NCI-H345 (cell line): ENCODE results near the gene TNKS2.
"Not testable (repeated sequence)": the region's sequence is repeated elsewhere in the genome, so short reads cannot be mapped to it uniquely, and the experiment has no call there.

Experiments used
- DNase-seq: peaks from one replicate; lab custom pipeline; 2025; lab: John Stamatoyannopoulos, UW

The TNKS2 gene

GRCh38 chr10:91797874-91798648, at the start of gene TNKS2:
TSS of gene TNKS2 (plus strand) at chr10:91798426. CDS start at chr10:91798691, 265 bp downstream.
- peak; percentile 91 for DNase-seq

DNA sequence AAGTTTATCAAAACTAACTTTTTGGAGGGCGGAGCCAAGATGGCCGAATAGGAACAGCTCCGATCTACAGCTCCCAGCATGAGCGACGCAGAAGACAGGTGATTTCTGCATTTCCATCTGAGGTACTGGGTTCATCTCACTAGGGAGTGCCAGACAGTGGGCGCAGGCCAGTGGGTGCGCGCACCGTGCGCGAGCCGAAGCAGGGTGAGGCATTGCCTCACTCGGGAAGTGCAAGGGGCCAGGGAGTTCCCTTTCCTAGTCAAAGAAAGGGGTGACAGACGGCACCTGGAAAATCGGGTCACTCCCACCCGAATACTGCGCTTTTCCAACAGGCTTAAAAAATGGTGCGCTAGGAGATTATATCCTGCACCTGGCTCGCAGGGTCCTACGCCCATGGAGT, 48.6 kb upstream of the TNKS2 start:
- DNase-seq: not testable (repeated sequence)

DNA sequence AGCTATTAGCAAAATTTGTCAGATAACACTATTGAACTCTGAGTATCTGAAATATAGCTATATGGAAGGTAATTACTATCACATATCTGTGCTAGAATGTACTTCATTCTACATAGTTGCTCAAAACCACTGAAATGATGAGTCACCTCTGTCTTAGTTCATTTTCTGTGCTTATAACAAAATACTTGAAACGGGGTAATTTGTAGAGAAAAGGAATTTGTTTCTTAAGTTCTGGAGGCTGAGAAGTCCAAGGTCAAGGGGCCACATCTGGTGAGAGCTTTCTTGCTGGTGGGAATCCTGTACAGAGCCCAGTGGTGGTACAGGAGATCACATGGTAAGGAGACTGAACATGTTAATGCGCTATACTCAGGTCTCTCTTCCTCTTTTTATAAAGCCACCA, 41.9 kb upstream of the TNKS2 start:
- no peak for DNase-seq

DNA sequence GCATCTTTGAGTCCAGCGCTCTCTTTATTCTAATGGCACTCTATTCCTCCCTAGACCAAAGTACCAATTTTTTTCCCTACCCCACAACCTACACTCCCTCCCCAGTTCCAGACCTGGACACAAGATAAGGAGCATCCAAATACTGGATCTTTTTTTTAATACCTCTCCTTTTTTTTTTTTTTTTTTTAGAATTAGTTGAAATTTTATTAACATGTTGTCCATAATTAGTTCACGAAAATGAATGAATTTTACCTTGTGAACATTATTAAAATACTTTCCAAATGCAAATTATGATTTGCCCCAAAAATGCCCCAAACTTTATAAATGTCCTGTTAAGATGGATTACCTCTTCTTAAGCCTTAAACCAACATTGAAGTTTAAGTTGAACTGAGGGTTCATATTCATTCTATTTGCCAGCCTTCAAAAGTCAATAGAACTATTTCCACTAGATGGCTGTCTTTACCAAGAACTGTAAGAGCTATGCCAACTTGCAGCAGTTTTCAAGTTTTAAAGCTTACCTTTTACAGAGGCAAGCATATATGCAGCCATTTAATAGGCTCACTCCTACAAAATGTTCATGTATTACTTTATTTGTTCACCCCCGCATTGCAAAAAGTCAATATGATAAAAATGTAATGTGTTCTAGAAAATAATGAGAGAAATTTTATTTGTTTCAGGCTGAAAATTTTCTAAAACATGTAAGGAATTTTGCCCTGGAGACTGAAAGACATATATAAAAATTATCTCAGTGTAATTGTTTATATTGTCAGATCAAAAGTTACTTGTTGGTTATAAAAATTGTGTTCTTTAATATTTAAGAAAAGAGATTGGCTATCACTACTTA, 39.7 kb upstream of the TNKS2 start:
- DNase-seq: peak; percentile 26

DNA sequence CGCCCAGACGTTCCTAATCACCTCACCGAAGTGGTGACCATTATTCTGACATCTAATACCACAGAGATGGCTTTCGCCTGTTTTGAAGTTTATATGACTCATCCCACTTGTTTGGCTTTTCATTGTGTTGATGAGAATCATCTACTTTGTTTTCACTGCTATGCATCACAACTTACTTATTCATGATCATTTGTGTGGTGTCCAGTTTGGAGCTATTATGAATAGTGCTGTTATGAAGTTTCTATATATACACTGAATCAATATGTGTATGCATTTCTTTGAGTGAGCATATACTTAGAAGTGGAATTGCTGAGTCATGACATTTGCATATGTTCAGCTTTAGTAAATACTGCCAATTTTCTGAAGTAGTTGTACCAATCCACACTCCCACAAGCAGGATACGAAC, 38.6 kb upstream of the TNKS2 start:
- no peak for DNase-seq

- no peak for DNase-seq
Observed at GRCh38 chr10:91761721-91762120, 36.5 kb upstream of the TNKS2 start.

DNA sequence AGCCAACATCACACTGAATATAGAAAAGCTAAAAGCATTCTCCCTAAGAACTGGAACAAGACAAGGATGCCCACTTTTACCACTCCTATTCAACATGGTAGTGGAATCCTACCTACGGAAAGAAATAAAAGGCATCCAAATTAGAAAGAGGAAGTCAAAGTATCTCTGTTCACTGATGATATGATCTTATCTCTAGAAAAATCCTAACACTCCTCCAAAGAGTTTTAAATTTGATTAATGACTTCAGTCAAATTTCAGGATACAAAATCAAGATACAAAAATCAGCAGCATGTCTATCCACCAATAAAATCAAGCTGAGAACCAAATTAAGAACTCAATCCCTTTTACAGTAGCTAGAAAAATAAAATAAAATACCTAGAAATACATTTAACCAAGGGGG, 35.3 kb upstream of the TNKS2 start:
- DNase-seq: no peak

GRCh38 chr10:91766676-91767075, 31.6 kb upstream of the TNKS2 start:
- DNase-seq: no peak

DNA sequence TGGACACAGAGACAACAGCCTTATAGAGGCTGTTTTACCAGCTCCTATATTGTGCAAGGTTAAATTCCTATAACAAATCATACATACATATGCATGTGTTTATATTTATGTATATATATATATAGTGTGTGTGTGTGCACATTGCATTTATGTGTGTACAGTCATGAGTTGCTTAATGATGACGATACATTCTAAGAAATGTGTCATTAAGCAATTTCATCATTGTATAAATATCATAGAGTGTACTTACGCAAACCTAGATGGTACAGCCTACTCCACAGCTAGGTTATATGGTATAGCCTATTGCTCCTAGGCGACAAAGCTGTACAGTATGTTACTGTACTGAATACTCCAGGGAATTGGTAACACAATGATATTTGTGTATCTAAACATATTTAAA, 30.1 kb upstream of the TNKS2 start:
- no peak for DNase-seq

GRCh38 chr10:91771907-91772306, 26.3 kb upstream of the TNKS2 start:
- no peak for DNase-seq

- DNase-seq: no peak
Observed at GRCh38 chr10:91772461-91772860, 25.8 kb upstream of the TNKS2 start.

DNA sequence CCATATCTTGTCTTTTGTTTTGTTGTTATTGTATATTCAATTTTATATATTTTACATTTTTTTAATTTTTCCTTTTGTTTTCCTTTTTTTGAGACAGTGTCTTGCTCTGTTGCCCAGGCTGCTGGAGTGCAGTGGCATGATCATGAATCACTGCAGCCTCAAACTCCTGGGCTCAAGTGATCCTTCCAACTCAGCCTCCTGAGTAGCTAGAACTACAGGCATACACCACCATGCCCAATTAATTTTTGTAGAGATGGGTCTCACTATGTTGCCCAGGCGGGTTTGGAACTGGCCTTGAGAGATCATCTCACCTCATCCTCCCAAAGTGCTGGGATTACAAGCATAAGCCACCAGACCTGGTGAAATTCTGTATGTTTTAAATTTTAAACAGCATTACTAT, 25.4 kb upstream of the TNKS2 start:
- no peak for DNase-seq

GRCh38 chr10:91774571-91774970, 23.7 kb upstream of the TNKS2 start:
- no peak for DNase-seq

DNA sequence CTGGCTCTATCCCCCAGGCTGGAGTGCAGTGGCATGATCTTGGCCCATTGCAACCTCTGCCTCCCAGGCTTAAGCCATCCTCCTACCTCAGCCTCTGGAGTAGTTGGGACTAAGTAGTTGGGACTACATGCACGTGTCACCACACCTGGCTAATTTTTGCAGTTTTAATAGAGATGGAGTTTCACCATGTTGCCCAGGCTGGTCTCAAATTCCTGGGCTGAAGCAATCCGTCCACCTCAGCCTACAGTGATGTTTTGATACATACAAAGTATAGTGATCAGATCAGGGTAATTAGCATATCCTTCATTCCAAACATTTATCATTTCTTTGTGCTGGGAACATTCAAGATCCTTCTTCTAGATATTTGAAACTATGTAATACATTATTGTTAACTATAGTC, 22.5 kb upstream of the TNKS2 start:
- DNase-seq: no peak

DNA sequence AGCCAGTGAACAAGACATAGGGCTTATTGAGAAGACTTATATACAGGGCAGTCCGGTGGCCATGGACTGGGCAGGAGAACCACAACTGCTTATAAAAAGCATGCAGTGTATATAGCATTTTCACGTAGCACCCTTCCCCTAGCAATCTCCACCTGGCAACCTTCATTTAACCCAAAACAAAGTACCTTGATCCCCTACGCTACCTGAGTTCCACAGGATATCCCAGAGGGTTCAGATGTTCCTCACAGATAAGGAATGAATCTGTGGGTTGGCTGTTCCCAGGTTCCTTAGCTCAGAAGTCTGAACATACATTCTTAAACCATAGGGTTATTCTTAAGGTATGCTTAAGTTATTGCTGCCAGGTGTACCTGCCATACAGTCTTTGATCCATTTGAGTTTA, 22.0 kb upstream of the TNKS2 start:
- no peak for DNase-seq

GRCh38 chr10:91778485-91778884, 19.7 kb upstream of the TNKS2 start:
- no peak for DNase-seq

GRCh38 chr10:91779011-91779605, 19.1 kb upstream of the TNKS2 start:
- DNase-seq: no peak

GRCh38 chr10:91782539-91782938, 15.7 kb upstream of the TNKS2 start:
- DNase-seq: no peak

- DNase-seq: no peak
Observed at GRCh38 chr10:91785830-91786229, 12.4 kb upstream of the TNKS2 start.

- no peak for DNase-seq
Observed at GRCh38 chr10:91787258-91787657, 11.0 kb upstream of the TNKS2 start.

DNA sequence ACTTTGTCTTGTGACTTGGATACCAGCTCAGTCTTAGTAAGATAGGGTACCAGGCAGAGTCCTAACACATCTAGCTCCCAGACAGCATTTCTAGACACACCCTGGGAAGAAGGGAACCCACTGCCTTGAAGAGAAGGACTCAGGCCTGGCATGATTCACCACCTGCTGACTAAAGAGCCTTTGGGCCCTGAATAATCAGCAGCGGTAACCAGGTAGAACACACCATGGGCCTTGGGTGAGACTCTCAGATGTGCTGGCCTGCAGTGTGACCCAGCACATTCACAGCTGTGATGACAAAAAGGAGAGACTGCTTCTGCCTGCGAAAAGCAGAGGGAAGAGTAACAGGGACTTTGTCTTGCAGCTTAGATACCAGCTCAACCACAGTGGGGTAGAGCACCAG, 10.4 kb upstream of the TNKS2 start:
- no peak for DNase-seq

DNA sequence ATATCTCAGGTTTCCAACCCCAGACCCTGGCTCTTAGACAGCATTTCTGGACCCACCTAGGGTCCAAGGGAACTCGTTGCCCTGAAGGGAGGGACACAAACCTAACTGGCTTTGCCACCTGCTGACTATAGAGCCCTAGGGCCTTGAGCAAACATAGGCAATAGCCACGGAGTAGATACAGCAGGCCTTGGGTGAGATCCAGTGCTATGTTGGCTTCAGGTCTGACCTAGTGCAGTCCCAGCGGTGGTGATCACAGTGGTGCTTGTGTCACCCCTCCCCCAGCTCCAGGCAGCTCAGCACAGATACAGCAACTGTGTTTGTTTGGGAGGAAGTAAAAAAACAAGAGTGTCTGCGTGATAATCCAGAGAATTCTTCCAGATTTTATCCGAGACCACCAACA, 9.7 kb upstream of the TNKS2 start:
- DNase-seq: no peak
